ENCODE data around the gene TTN. TPM values are rescaled to one million over a fixed set of nuclear protein-coding genes. Genes with fewer than 3 reads are reported as not detected.
"Not testable (repeated sequence)": the region's sequence is repeated elsewhere in the genome, so short reads cannot be mapped to it uniquely, and the experiment has no call there.

The TTN gene
- total RNA-seq, 2 donors from 2014 or later, result 6.4 to 6.7 TPM

DNA sequence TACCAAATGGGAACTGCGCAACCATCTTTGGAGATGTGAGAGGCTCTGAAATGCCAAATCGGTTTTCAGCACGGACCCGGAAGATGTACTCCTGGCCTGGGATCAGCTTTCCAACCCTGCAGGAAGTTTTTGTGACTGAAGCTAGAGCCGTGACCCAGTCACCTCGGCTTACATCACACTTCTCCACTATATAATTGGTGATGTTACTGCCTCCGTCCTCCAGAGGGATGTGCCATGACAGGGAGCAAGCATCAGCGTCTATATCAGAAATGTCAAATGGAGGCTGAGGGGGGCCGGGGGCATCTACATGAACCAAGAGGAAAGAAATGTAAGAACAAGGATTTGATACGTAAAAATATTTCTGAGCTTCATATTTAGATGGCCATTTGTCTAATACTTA is 222.6 kb downstream of the TTN start:
- no peak for DNase-seq (ENCODE audit: low spot score)
- intact Hi-C loops (cut with DNase I), result no loop called here

DNA sequence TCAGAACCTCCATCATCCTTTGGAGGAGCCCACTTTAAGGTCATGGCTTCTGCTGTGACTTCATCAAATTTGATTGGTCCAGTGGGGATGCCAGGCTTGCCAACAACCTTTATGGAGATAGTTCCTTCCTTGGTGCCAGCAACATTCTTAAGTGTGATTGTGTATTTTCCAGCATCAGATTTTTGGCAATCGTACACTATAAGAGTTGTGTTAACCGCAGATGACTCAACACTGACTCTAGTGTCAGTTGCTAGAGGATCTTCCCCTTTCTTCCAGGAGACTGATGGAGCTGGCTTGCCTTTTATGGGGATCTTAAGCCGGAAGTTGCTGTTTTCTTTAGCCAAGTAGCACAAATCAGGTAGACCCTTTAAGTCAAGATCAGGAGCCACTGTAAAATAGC is 228.2 kb downstream of the TTN start:
- intact Hi-C loops (cut with DNase I), result no loop called here
- DNase-seq (ENCODE audit: low spot score), result no peak

DNA sequence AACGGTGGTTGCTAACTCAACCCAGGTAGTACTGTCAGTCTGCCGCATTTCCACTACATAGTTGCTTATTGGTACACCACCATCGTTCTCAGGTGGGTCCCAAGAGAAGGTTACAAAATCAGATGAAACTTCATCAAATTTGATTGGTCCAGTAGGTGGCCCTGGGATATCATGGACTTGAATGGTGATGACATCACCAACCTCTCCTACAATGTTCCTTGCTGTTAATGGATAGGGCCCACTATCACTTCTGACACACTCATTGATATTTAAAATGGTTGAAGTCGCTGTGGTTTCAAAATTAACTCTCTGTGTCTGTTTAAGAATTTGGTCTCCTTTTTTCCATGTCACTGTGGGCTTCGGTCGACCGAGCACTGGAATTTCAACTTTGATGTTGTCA is 232.4 kb downstream of the TTN start:
- DNase-seq (ENCODE audit: low spot score), result no peak
- intact Hi-C loops (cut with DNase I), result loop anchor here in 1 of 2 donors (5.0 kb wide), 1 partner anchor 37 kb away; no protein-coding TSS in a partner anchor

DNA sequence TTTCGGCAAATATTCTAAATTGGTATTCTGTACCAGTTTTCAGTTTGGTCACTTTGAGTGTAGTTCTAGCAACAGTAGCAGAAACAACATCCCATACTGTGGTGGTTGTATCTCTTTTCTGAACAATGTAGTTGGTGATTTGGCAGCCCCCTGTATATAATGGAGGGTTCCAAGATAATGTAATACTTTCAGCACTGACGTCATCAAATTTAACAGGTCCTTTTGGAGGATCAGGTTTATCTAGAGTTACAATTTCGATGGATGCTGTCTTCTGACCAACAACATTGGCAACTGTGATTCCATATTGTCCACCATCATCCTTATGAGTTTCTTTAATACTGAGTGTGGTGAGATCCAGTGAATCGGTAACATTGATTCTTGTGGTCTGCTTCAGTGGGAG is 239.0 kb downstream of the TTN start:
- intact Hi-C loops (cut with DNase I), result no loop called here
- DNase-seq (ENCODE audit: low spot score), result no peak

DNA sequence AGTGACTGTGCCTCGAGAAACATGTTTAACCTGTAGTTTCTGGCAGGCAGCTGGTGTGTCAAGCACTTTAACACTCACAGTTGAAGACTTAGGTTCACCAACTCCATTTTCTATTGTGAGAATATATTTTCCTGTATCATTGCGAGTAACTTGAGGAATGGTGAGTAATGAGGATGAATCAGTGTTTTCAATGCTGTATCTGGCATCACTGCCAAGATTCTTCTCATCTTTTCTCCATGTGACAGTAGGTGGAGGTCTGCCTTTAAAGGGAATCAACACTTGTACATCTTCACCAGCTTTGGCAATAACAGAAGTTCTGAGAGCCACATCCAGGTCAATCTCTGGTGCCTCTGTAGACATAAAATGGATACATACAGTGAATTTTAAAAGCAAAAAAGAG is 254.2 kb downstream of the TTN start:
- intact Hi-C loops (cut with DNase I), result no loop called here
- DNase-seq (ENCODE audit: low spot score), result no peak

DNA sequence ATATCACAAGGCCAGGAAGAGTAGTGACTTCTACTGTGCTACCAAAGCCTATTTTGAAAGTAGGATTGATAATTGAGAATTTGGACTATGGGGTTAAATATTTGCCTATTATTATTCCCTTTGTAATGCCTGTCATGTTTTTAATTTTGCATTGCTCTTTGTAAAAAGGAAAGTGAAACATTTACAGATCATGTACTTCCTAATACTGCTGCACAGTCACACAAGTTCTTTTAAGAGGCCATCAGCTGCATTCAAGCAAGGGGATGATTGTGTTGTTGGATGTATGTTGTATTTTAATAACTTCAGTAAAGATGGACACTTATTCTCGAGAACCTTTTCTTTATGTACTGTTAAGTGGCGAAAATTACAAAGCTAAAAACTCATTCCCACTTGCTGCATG is 256.9 kb downstream of the TTN start:
- intact Hi-C loops (cut with DNase I), result no loop called here
- DNase-seq (ENCODE audit: low spot score), result no peak

DNA sequence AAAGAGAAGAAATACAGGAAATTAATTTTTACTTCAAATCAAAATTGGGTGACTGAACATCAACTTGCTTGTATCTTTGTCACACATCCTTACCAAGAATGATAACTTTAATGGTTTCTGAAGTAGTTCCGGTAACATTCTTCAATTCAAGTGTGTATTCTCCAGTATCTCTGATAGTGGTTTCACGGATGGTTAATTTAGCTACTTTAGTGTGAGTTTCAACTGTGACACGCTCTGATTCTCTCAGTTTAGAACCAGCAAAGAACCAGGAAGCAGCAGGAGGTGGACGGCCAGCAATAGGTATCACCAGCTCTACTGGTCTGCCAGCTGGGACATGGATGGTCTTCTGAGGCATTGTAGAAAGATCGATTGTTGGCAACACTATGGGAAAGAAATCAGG is 264.7 kb downstream of the TTN start:
- intact Hi-C loops (cut with DNase I), result no loop called here
- no peak for DNase-seq (ENCODE audit: low spot score)

DNA sequence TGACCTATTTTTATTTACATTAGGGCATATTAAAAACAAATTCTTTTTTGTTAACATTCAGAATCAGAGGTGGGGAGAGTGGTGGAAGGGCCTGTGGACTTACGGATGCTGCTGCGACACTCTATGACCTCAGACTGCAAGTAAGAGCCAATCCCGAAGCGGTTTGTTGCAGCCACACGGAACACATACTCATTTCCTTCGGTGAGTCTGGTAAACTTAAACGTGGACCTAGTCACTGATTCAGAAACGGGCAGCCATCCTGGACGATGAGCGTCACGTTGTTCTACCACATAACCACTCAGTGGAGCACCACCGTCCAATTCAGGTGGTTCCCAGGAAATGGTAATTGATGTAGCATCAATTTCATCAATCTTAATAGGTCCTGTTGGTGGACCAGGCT is 265.1 kb downstream of the TTN start:
- intact Hi-C loops (cut with DNase I), result no loop called here

DNA sequence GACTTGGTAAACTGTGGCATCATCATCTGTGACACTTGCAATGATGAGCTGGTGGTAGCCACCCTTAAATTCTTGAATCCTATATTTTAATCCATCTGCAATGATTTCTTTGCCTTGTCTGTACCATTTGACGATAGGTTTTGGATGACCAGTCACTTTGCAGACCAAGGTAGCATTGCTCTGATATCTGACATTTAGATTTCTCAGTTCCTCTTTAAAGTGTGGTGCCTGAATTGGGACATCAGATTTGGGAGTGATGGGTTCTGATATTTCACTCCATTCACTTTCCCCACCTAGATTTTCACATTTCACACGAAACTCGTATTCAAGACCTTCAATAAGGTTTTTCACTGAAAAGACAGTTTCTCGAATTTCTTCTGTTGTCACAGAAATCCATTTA is 271.2 kb downstream of the TTN start:
- no peak for DNase-seq (ENCODE audit: low spot score)
- intact Hi-C loops (cut with DNase I), result loop anchor here in 1 of 2 donors (5.0 kb wide), 1 partner anchor 36 kb away; no protein-coding TSS in a partner anchor

More for the DNA sequence above, 265.1 kb downstream of the TTN start:
- no peak for DNase-seq (ENCODE audit: low spot score)

DNA sequence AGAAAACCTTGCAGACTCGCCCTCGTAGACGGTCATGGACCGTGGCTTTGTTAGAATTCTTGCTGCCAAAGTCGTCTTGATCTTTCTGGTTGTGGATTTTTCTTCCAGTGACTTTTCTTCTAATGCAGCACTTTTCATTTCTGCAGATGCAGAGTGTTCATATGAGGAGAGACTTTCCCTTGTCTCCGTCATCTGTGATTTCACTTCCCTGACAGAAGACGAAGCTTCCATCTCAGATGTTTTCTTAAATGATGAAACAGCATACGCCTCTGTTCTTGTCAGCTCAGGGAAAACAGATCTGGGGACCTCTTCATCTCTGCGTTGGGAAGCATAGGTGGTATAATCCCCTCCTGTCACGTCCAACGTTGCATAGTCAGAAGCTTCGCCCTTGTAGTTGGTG is 276.1 kb downstream of the TTN start:
- intact Hi-C loops (cut with DNase I), result no loop called here
- no peak for DNase-seq (ENCODE audit: low spot score)

DNA sequence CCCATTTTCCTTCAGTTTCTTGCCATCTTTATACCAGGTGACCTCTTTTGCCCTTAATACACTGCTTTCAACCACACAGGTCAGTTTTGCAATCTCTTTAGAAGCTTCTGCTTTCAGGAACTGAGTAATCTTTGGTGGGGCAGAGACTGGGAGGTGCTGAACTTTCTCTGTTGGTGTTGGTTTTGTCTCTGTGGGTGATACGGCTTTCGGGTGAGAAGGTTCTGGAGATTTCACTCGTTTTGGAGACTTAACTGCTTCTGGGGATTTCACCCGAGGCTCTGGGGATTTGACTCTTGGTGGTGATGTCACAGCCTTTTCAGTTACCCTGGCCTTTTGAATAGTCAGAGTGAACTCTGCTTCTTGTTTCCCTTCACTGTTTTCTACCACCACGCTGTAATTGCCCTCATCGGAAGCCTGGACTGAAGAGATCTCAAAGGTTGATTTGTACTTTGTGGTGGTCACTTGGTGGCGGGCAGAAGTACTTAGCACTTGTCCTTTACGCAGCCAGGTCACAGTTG is 276.5 kb downstream of the TTN start:
- intact Hi-C loops (cut with DNase I), result no loop called here
- no peak for DNase-seq (ENCODE audit: low spot score)

DNA sequence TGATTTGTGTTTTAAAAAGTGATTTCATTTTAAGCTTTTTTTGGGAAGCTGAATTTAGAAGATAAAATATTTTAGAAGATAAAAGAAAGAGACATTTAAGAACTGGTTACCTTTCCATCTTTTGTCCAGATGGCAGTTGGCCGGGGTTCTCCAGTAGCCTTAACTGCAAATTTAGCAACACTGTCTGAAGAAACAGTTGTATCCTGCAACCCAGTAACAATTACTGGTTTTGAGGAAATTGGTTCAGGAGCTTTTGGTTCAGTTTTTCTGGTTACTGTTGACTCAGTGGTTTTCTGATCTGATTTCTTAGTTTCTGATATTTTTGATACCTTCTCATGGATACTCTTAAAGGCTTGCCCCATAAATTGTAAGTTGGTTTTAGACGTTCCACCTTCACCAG is 277.1 kb downstream of the TTN start:
- intact Hi-C loops (cut with DNase I), result no loop called here
- DNase-seq (ENCODE audit: low spot score), result no peak

DNA sequence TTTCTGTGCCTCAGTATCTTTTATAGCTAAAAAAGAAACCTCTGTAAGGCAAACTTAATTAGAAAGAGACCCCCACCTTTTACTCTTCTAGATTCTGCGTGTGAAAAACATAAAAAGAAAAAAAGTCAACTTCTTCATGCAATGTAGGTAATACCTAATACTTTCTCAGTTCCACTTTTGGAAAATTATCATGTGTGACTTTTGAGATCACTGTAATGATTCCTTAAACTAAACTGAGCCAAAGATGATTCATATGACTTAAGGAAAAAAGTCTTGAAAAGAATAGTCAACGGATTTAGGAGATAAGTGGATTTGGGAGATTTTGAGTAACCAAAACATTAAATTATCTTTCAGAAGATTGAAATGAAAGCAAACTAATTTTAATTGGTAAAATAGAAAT is 278.0 kb downstream of the TTN start:
- intact Hi-C loops (cut with DNase I), result no loop called here
- no peak for DNase-seq (ENCODE audit: low spot score)

DNA sequence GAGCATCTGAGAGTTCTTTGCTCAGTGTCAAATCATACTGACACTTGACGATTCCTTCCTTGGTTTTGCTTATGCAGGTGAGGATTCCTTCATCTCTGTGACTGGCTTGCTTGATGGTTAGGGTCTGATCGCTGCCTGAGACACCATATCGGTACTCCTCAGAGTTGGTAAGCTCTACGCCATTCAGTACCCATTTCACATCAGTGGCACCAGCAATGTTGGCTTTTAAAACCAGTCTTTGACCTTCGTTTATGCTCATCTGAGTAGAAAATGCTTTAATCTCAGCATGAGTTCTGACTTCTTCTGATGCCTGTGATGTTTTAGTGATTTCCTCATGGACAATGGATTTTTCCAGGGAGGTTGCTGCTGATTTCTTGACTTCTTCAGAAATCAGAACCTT is 278.6 kb downstream of the TTN start:
- DNase-seq (ENCODE audit: low spot score), result no peak
- intact Hi-C loops (cut with DNase I), result no loop called here

DNA sequence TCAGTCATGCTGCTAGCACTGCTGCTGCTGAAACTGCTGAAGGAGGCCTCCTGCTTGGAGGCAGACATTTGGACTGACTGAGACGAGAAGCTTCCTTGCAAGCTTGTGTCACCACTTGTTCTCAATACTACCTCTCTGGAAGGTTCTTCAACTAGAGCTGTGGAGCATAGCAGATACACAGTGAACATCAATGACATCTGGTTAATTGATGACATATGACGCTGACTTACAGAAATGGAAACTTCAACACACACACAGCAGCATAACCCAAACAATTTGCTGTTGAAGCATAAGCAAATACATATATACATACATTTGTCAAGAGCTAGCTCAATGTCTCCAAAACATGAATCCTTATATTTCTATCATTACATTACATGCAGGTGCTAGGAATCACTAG is 279.6 kb downstream of the TTN start:
- intact Hi-C loops (cut with DNase I), result no loop called here
- no peak for DNase-seq (ENCODE audit: low spot score)

DNA sequence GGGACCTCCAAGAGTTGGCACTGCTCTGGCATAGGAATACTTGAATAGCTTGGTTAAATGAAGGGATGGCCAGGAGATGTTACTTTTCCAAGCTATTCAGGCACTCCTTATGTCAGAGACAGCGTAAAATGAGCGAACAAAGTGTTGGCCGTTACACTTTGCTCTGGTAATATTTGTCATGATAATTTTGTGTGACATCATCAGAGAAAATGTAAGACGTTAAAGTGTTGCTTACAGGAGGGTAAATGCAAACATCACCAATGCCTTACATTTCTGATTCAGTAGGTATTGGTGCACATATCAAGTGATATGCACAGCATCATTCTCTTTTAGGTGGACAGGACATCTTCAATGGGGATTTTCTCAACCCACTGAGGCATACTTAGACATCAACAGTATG is 281.0 kb downstream of the TTN start:
- intact Hi-C loops (cut with DNase I), result no loop called here
- no peak for DNase-seq (ENCODE audit: low spot score)

DNA sequence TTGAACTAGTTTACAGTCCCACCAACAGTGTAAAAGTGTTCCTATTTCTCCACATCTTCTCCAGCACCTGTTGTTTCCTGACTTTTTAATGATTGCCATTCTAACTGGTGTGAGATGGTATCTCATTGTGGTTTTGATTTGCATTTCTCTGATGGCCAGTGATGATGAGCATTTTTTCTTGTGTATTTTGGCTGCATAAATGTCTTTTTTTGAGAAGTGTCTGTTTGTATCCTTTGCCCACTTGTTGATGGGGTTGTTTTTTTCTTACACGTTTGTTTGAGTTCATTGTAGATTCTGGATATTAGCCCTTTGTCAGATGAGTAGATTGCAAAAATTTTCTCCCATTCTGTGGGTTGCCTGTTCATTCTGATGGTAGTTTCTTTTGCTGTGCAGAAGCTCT is 281.8 kb downstream of the TTN start:
- intact Hi-C loops (cut with DNase I); DNase-seq (ENCODE audit: low spot score): not testable (repeated sequence)

DNA sequence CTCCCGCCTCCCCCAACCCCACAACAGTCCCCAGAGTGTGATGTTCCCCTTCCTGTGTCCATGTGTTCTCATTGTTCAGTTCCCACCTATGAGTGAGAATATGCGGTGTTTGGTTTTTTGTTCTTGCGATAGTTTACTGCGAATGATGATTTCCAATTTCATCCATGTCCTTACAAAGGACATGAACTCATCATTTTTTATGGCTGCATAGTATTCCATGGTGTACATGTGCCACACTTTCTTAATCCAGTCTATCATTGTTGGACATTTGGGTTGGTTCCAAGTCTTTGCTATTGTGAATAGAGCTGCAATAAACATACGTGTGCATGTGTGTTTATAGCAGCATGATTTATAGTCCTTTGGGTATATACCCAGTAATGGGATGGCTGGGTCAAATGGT is 282.2 kb downstream of the TTN start:
- intact Hi-C loops (cut with DNase I); DNase-seq (ENCODE audit: low spot score): not testable (repeated sequence)

DNA sequence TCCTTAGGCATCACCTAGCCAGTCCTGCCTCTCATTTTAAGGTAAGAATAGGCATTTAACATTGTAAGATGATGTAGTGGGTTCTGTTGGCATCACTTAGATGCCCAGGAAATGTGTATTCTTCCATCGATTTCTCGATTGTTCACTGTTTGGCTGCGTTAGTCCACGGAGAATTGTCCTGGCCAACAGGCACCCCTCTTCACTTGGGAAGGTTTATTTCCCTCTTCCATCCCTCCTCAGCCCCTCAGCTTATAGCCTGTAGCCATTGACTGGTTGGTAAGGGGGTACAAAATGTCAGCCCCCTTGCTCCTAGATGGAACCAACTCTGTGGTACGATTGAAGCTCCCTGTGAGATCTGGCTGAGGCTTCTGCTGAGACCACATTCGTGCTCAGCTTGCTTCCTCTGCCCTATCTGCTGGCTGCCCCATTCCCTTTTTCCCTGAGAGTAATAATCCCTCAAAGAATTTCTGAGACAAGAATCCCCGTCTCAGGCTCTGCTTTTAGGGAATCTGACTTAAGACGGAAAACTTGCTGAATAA is 283.6 kb downstream of the TTN start:
- DNase-seq (ENCODE audit: low spot score), result no peak
- intact Hi-C loops (cut with DNase I), result no loop called here

DNA sequence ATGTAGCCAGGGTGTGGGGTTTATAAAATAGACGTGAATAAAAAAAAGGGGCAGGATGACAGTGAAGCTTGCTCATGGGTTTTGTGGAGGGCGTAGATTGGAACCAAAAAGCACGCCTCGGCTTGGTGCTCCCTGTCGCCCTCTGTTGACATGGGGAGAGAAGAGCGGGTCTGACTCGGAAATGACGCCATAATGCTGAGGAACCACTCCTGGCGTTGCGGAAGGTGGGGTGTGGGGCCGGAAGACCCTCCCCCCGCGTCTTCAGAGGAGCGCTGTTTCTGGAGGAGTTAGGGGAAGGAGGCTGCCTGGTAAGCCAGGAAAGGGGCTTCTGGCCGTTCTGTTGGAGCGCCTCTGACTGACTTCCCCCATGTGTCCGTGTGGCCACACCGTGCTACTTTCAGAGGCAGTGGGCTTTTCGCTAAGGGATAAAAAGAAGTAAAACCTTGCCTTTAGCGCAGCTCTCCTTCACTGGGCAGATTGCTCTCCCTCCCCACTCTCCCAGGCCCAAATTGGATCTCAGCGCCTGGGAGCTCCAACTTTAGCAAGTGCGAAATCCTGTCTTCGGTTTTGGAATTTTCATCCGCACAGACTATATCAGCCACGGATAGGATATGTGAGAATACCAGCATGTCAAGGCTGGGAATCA is 284.1 kb downstream of the TTN start:
- intact Hi-C loops (cut with DNase I), result no loop called here
- DNase-seq (ENCODE audit: low spot score), result peak; percentile 95

All from posterior vena cava (tissue), 2 donors.